Measurements from ENCODE around the gene EIF4G3. TPM values are rescaled to one million over a fixed set of nuclear protein-coding genes. Genes with fewer than 3 reads are reported as not detected.

Gene EIF4G3
- total RNA-seq, 1 experiment from 2014 or later = 55.4 TPM

DNA sequence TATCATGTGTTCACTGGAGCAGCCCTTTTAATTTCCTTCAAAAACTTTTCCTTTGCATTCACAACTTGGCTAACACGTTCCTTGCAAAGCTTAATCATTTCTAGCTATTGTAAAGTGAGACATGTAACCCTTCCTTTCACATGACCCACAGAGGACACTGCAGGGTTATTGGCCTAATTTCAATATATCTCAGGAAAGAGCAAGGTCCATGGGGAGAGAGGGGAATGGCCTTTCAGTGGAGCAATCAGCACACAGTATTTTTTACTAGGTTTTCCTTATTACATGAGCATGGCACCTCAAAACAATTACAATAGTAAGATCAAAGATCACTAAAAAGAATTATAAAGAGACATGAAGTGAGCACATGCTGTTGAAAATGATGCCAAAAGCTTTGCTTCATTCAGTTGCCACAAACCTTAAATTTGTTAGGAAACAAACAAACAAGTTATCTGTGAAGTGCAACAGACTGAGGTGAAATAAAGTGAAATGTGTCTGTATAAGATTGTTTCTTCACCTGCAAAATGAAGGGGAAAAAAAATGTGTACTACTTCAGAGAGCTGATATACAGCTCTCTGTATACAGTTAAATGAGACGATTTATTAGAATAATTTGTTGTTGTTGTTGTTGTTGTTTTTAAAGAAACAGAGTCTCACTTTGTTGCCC is 61.5 kb downstream of the EIF4G3 start:
- Mint-ChIP-seq H3K4me3 (ENCODE audit: unreplicated experiment) (no peak overlapping the region), H3K9me3 (ENCODE audit: unreplicated experiment) (no peaks in the 10 kb centered on the region), H3K27me3 (ENCODE audit: insufficient read depth, unreplicated experiment) (no peaks in the 10 kb centered on the region), H3K27ac (ENCODE audit: unreplicated experiment) (no peak overlapping the region), H3K36me3 (ENCODE audit: insufficient read depth, unreplicated experiment) (peaks cover 8% of the 10 kb centered on the region), H3K4me1 (ENCODE audit: low read depth, unreplicated experiment) (no peaks in the 10 kb centered on the region)
- Histone ChIP-seq H3K27me3 (replicated peaks; ENCODE audit: control insufficient read depth, insufficient read depth, low read length) (no peaks in the 10 kb centered on the region), H3K36me3 (ENCODE audit: control insufficient read depth, insufficient read depth, low read length) (no peaks in the 10 kb centered on the region), H3K4me3 (ENCODE audit: low read depth, low read length) (no peak overlapping the region), H3K4me1 (no peaks in the 10 kb centered on the region; the same call in none of the 2 replicates), H3K9me3 (no peaks in the 10 kb centered on the region)
- intact Hi-C loops (cut with micrococcal nuclease; ENCODE audit: unreplicated experiment) = no loop called here
- no TSS peak for BruUV-seq (replicated peaks)
- TF ChIP-seq, protein P1, sequence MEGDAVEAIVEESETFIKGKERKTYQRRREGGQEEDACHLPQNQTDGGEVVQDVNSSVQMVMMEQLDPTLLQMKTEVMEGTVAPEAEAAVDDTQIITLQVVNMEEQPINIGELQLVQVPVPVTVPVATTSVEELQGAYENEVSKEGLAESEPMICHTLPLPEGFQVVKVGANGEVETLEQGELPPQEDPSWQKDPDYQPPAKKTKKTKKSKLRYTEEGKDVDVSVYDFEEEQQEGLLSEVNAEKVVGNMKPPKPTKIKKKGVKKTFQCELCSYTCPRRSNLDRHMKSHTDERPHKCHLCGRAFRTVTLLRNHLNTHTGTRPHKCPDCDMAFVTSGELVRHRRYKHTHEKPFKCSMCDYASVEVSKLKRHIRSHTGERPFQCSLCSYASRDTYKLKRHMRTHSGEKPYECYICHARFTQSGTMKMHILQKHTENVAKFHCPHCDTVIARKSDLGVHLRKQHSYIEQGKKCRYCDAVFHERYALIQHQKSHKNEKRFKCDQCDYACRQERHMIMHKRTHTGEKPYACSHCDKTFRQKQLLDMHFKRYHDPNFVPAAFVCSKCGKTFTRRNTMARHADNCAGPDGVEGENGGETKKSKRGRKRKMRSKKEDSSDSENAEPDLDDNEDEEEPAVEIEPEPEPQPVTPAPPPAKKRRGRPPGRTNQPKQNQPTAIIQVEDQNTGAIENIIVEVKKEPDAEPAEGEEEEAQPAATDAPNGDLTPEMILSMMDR (IDR thresholded peaks at IDR 0.05; ENCODE audit: insufficient read depth in 1 of 2, low read depth in 1 of 2, low read length in 1 of 2, severe bottlenecking in 1 of 2, unreplicated experiment in 1 of 2) = no peak
- CTCF ChIA-PET = no interaction called here
- POLR2A ChIA-PET = no interaction called here
- DNase-seq = peak; percentile 34 to 44

DNA sequence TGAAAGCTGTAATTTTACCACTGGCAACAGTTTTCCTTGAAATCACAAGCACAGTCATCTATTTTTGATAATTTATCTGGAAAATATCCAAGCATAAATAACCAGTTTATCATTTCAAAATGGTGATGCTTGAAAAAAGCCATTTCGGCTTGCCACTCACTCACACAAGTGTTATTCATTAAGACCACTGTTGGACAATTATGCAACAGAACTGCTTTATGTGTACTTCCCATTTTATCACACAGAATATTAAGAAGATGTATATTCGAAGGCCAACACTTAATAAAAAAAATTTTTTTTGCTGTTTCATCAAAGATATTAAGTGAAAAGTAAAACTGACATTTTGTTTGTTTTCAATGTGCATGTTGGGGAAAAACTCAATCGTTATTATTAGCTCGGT is 62.3 kb downstream of the EIF4G3 start:
- no peak overlapping the region for H3K4me3 ChIP-seq (ENCODE audit: low read depth, low read length)
- no peaks in the 10 kb centered on the region for H3K4me1 Mint-ChIP-seq (ENCODE audit: low read depth, unreplicated experiment)
- no TSS peak for BruUV-seq (replicated peaks)
- TF ChIP-seq, protein P1 (IDR thresholded peaks at IDR 0.05; ENCODE audit: insufficient read depth in 1 of 2, low read depth in 1 of 2, low read length in 1 of 2, severe bottlenecking in 1 of 2, unreplicated experiment in 1 of 2) = no peak
- ChIA-PET CTCF (no interaction called here), POLR2A (no interaction called here)
- H3K27me3 ChIP-seq (replicated peaks; ENCODE audit: control insufficient read depth, insufficient read depth, low read length) = no peaks in the 10 kb centered on the region
- no peaks in the 10 kb centered on the region for H3K9me3 ChIP-seq
- no peaks in the 10 kb centered on the region for H3K36me3 ChIP-seq (ENCODE audit: control insufficient read depth, insufficient read depth, low read length)
- no peak for DNase-seq
- intact Hi-C loops (cut with micrococcal nuclease; ENCODE audit: unreplicated experiment) = no loop called here
- no peaks in the 10 kb centered on the region; the same call in none of the 2 replicates for H3K4me1 ChIP-seq
- H3K4me3 Mint-ChIP-seq (ENCODE audit: unreplicated experiment) = no peak overlapping the region
- peaks cover 5% of the 10 kb centered on the region for H3K36me3 Mint-ChIP-seq (ENCODE audit: insufficient read depth, unreplicated experiment)
- H3K27ac Mint-ChIP-seq (ENCODE audit: unreplicated experiment) = no peak overlapping the region
- H3K9me3 Mint-ChIP-seq (ENCODE audit: unreplicated experiment) = no peaks in the 10 kb centered on the region
- H3K27me3 Mint-ChIP-seq (ENCODE audit: insufficient read depth, unreplicated experiment) = no peaks in the 10 kb centered on the region

DNA sequence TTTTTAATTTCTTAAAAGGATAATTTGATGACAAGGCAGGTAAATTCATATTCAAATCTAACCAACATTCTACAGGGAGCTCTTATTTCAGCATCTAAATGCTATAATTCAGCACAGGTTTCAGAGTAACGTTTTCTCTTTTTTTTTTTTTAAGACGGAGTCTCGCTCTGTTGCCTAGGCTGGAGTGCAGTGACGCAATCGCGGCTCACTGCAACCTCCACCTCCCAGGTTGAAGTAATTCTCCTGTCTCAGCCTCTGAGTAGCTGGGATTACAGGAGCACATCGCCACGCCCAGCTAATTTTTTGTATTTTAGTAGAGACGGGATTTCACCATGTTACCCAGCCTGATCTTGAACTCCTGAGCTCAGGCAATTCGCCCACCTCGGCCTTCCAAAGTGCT is 66.5 kb downstream of the EIF4G3 start:
- no peak overlapping the region for H3K27ac Mint-ChIP-seq (ENCODE audit: unreplicated experiment)
- H3K27me3 Mint-ChIP-seq (ENCODE audit: insufficient read depth, unreplicated experiment) = no peaks in the 10 kb centered on the region
- Histone ChIP-seq H3K27me3 (replicated peaks; ENCODE audit: control insufficient read depth, insufficient read depth, low read length) (no peaks in the 10 kb centered on the region), H3K4me3 (ENCODE audit: low read depth, low read length) (no peak overlapping the region), H3K36me3 (ENCODE audit: control insufficient read depth, insufficient read depth, low read length) (no peaks in the 10 kb centered on the region), H3K9me3 (no peaks in the 10 kb centered on the region), H3K4me1 (no peaks in the 10 kb centered on the region; the same call in none of the 2 replicates)
- BruUV-seq (replicated peaks) = no TSS peak
- no peak overlapping the region for H3K4me3 Mint-ChIP-seq (ENCODE audit: unreplicated experiment)
- no peaks in the 10 kb centered on the region for H3K9me3 Mint-ChIP-seq (ENCODE audit: unreplicated experiment)
- CTCF ChIA-PET = no interaction called here
- intact Hi-C loops (cut with micrococcal nuclease; ENCODE audit: unreplicated experiment) = no loop called here
- peaks cover 8% of the 10 kb centered on the region for H3K4me1 Mint-ChIP-seq (ENCODE audit: low read depth, unreplicated experiment)
- no peak for DNase-seq
- TF ChIP-seq, protein P1 (IDR thresholded peaks at IDR 0.05; ENCODE audit: insufficient read depth in 1 of 2, low read depth in 1 of 2, low read length in 1 of 2, severe bottlenecking in 1 of 2, unreplicated experiment in 1 of 2) = no peak
- H3K36me3 Mint-ChIP-seq (ENCODE audit: insufficient read depth, unreplicated experiment) = peaks cover 9% of the 10 kb centered on the region
- POLR2A ChIA-PET = no interaction called here
